ENCODE results near the gene MED16. TPM values are rescaled to one million over a fixed set of nuclear protein-coding genes. Genes with fewer than 3 reads are reported as not detected.
"Not testable (repeated sequence)": the region's sequence is repeated elsewhere in the genome, so short reads cannot be mapped to it uniquely, and the experiment has no call there.

MED16 gene
- polyA plus RNA-seq, 1 experiment, result 22.7 TPM

DNA sequence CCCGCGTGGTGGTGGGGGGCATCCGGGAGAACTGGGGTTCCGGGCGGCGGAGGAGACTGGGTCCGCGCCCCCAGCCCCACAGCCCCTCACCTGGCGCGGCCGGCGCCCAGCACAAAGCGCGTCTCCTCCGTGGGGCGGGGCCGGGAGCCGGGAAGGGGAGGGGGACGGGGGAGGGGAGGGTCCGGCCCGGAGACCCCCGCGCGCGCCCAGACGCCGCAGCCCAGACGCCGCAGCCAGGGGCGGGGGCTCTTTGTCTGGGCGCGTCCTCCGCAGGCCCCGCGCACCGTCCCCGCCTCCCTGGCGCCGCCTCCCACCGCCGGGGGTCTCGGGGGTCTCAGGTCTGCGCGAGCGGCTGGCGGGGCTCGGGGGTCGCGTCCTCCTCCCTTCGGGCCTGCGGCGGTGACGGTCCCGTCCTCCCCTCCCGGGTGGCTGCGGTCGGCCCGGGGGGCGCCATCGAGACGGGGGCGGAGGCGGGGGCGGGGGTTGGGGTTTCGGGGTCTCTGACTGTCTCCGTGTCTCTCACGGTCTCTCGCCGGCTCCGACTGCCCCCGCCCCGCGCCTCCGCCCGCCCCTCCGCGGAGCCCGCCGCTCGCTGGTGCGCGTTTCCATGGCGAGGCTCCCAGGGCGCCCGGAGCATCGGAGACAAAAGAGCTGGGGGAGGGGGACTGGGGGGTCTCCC is 71.0 kb downstream of the MED16 start, which contains the start of gene PLPPR3:
PLPPR3 (minus strand) TSS at position 131 of the 679 bp plus-strand sequence. CDS start 396 bp downstream, outside the sequence.
- no peak for DNase-seq (ENCODE audit: low read depth, low spot score)
- H3K9me3 ChIP-seq (ENCODE audit: control insufficient read depth, insufficient read depth, low read length), result peaks cover 5% of the 10 kb centered on the region; the same call in 1 of the 2 replicates
- CTCF ChIA-PET, result no interaction called here
- H3K27me3 ChIP-seq (ENCODE audit: control insufficient read depth, insufficient read depth, low read length), result no peaks in the 10 kb centered on the region
- H3K4me3 ChIP-seq (ENCODE audit: low read depth, low read length), result peak within 1 kb of the TSS; percentile 48
- no peak within 1 kb of the TSS for H3K27ac ChIP-seq (ENCODE audit: low read depth, low read length)
- TF ChIP-seq, protein P1, sequence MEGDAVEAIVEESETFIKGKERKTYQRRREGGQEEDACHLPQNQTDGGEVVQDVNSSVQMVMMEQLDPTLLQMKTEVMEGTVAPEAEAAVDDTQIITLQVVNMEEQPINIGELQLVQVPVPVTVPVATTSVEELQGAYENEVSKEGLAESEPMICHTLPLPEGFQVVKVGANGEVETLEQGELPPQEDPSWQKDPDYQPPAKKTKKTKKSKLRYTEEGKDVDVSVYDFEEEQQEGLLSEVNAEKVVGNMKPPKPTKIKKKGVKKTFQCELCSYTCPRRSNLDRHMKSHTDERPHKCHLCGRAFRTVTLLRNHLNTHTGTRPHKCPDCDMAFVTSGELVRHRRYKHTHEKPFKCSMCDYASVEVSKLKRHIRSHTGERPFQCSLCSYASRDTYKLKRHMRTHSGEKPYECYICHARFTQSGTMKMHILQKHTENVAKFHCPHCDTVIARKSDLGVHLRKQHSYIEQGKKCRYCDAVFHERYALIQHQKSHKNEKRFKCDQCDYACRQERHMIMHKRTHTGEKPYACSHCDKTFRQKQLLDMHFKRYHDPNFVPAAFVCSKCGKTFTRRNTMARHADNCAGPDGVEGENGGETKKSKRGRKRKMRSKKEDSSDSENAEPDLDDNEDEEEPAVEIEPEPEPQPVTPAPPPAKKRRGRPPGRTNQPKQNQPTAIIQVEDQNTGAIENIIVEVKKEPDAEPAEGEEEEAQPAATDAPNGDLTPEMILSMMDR (IDR thresholded peaks at IDR 0.05; ENCODE audit: low read depth, low read length), result no peak
- POLR2A ChIA-PET, result no interaction called here

GRCh38 chr19:821231-821824 is 71.7 kb downstream of the MED16 start:
- Histone ChIP-seq H3K27ac (ENCODE audit: low read depth, low read length) (no peak overlapping the region), H3K9me3 (ENCODE audit: control insufficient read depth, insufficient read depth, low read length) (peaks cover 5% of the 10 kb centered on the region; the same call in 1 of the 2 replicates), H3K27me3 (ENCODE audit: control insufficient read depth, insufficient read depth, low read length) (no peaks in the 10 kb centered on the region), H3K4me3 (ENCODE audit: low read depth, low read length) (peak overlapping the region; percentile 48)
- POLR2A ChIA-PET, result no interaction called here
- DNase-seq (ENCODE audit: low read depth, low spot score), result no peak
- TF ChIP-seq, protein P1 (IDR thresholded peaks at IDR 0.05; ENCODE audit: low read depth, low read length), result no peak
- CTCF ChIA-PET, result no interaction called here

- H3K27me3 ChIP-seq (ENCODE audit: control insufficient read depth, insufficient read depth, low read length); H3K4me3 ChIP-seq (ENCODE audit: low read depth, low read length); POLR2A ChIA-PET; H3K27ac ChIP-seq (ENCODE audit: low read depth, low read length); DNase-seq (ENCODE audit: low read depth, low spot score): not testable (repeated sequence)
- peaks cover 10% of the 10 kb centered on the region; the same call in 1 of the 2 replicates for H3K9me3 ChIP-seq (ENCODE audit: control insufficient read depth, insufficient read depth, low read length)
- CTCF ChIA-PET, result interaction anchor here (0.6 to 0.8 kb wide), 2 partner anchors 10 to 50 kb away, joined by 3 to 12 read pairs; no protein-coding TSS in a partner anchor
These were observed 72.8 kb downstream of the MED16 start for GRCh38 chr19:820212-820611.

Small RNAs within 50 kb of the gene (small RNA-seq; reads per million reads assigned to genes)
- 1.3 reads per million for gene RNU6-9 (ENCODE audit: insufficient read length, low read depth)

Other genes with a start within 250 kb of the MED16 start
- gene RNF126, start 230.0 kb downstream of the MED16 start, polyA plus RNA-seq (2011; rRNA removed), result 1.7 and 3.1 TPM in 2 replicates
- 21.2 and 23.2 TPM in 2 replicates for gene FSTL3, start 216.8 kb downstream of the MED16 start, polyA plus RNA-seq (2011; rRNA removed)
- gene PRSS57, start 197.7 kb downstream of the MED16 start, polyA plus RNA-seq (2011; rRNA removed), result not detected in 2 replicates
- 1.8 and 2.4 TPM in 2 replicates for gene PALM, start 184.3 kb downstream of the MED16 start, polyA plus RNA-seq (2011; rRNA removed)
- gene MISP, start 142.1 kb downstream of the MED16 start, polyA plus RNA-seq (2011; rRNA removed), result 0.07 and 0.09 TPM in 2 replicates
- 141 and 216 TPM in 2 replicates for gene PTBP1, start 95.7 kb downstream of the MED16 start, polyA plus RNA-seq (2011; rRNA removed)
- 1.3 and 2.2 TPM in 2 replicates for gene PLPPR3, start 71.2 kb downstream of the MED16 start, polyA plus RNA-seq (2011; rRNA removed)
- gene AZU1, start 65.3 kb downstream of the MED16 start, polyA plus RNA-seq (2011; rRNA removed), result 0.04 TPM in 1 of 2 replicates, not detected in the other
- not detected in 2 replicates for gene PRTN3, start 52.2 kb downstream of the MED16 start, polyA plus RNA-seq (2011; rRNA removed)
- gene ELANE, start 40.9 kb downstream of the MED16 start, polyA plus RNA-seq (2011; rRNA removed), result not detected in 2 replicates
- 0.45 and 1.0 TPM in 2 replicates for gene CFD, start 33.5 kb downstream of the MED16 start, polyA plus RNA-seq (2011; rRNA removed)
- not detected in 2 replicates for gene RNU6-9, start 297 bp upstream of the MED16 start, polyA plus RNA-seq (2011; rRNA removed)
- gene R3HDM4, start 20.0 kb upstream of the MED16 start, polyA plus RNA-seq (2011; rRNA removed), result 24.0 and 30.9 TPM in 2 replicates
- gene KISS1R, start 24.1 kb upstream of the MED16 start, polyA plus RNA-seq (2011; rRNA removed), result not detected in 2 replicates
- gene ARID3A, start 32.8 kb upstream of the MED16 start, polyA plus RNA-seq (2011; rRNA removed), result 7.6 and 12.2 TPM in 2 replicates
- 24.5 and 36.3 TPM in 2 replicates for gene WDR18, start 91.2 kb upstream of the MED16 start, polyA plus RNA-seq (2011; rRNA removed)
- gene GRIN3B, start 107.2 kb upstream of the MED16 start, polyA plus RNA-seq (2011; rRNA removed), result 0.24 and 0.38 TPM in 2 replicates
- gene TMEM259, start 127.9 kb upstream of the MED16 start, polyA plus RNA-seq (2011; rRNA removed), result 55.8 and 74.0 TPM in 2 replicates
- not detected in 2 replicates for gene RNU6-2, start 128.3 kb upstream of the MED16 start, polyA plus RNA-seq (2011; rRNA removed)
- gene CNN2, start 133.4 kb upstream of the MED16 start, polyA plus RNA-seq (2011; rRNA removed), result 302 and 362 TPM in 2 replicates
- gene ABCA7, start 146.9 kb upstream of the MED16 start, polyA plus RNA-seq (2011; rRNA removed), result 1.5 and 1.6 TPM in 2 replicates
- 0.36 and 0.60 TPM in 2 replicates for gene ARHGAP45, start 174.0 kb upstream of the MED16 start, polyA plus RNA-seq (2011; rRNA removed)
- 140 and 172 TPM in 2 replicates for gene POLR2E, start 202.2 kb upstream of the MED16 start, polyA plus RNA-seq (2011; rRNA removed)
- gene GPX4, start 210.8 kb upstream of the MED16 start, polyA plus RNA-seq (2011; rRNA removed), result 627 and 865 TPM in 2 replicates

Measured in AG04450 (cell line).